ENCODE data around the gene FAM118B. TPM values are rescaled to one million over a fixed set of nuclear protein-coding genes. Genes with fewer than 3 reads are reported as not detected.

FAM118B gene
- total RNA-seq, 1 donor from 2014 or later, result 28.3 TPM

DNA sequence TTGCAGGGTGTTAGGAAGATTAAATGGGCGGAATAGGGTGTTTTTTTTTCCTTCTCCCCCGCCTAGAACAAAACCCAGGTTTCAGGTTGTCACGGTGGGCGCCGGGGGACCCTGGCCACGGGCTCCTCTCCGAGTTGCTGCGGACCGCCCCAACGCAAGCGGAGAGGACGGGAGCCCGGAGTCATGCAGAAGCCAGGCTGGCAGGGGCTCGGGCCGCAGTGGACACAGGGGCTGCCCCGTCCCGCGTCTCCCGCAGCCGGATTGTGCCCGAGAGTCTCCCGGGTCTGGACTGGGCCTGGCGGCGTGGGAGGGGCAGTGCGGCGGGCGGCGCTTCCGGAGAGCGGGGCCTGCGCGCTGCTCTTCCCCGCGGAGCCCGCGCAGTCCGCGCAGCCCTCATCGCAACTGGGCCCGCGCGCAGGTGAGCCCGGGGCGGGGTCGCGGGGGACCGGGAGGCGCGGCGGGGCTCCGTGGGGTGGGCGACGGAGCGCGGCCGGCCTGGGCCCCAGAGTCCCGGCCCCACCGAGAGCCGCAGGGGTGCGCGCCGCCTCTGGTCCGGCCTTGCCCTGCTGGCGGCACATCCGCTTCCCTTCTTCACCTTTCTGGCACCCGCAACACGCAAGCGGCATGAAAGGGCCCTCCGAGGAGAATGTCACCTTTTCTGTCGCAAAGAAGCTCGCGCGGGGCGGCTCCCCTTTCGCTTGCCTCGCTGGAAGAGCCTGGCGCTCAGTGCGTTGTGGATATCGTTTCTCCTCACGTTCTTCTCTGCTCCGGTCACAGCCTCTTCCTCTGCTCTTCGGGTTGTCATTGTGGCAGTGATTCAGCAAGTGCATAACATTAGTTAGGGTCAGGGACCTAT lies 71.4 kb downstream of the FAM118B start, which contains the start of gene TIRAP:
Gene TIRAP, plus strand, starts transcription at position 358 of the 856 bp plus-strand sequence. CDS start 7,802 bp downstream, outside the sequence.
- FAIRE-seq (no peak), DNase-seq (ENCODE audit: low read depth) (peak; percentile 29)
- Histone ChIP-seq H3K27me3 (ENCODE audit: insufficient read depth, low read length) (no peaks in the 10 kb centered on the region), H3K9me3 (ENCODE audit: insufficient read depth, low read depth, low read length) (no peaks in the 10 kb centered on the region), H4K20me1 (ENCODE audit: insufficient read depth, low read length) (peaks cover 8% of the 10 kb centered on the region), H2AFZ (ENCODE audit: low read depth, low read length) (peak within 1 kb of the TSS; percentile 83), H3K27ac (ENCODE audit: low read depth, low read length) (peak within 1 kb of the TSS; percentile 68), H3K36me3 (ENCODE audit: insufficient read depth, low read length) (no peaks in the 10 kb centered on the region), H3K4me2 (ENCODE audit: low read length) (peak within 1 kb of the TSS; percentile 88), H3K4me1 (ENCODE audit: insufficient read depth, low read length) (peaks cover 19% of the 10 kb centered on the region), H3K79me2 (ENCODE audit: insufficient read depth, low read length) (peaks cover 7% of the 10 kb centered on the region), H3K4me3 (ENCODE audit: insufficient read depth, low read depth, low read length) (peak within 1 kb of the TSS; percentile 74), H3K9ac (ENCODE audit: low read length) (peak within 1 kb of the TSS; percentile 83)
- no peaks in the 10 kb centered on the region for H3K27me3 Mint-ChIP-seq (ENCODE audit: low read depth, unreplicated experiment)
- TF ChIP-seq, protein P1, sequence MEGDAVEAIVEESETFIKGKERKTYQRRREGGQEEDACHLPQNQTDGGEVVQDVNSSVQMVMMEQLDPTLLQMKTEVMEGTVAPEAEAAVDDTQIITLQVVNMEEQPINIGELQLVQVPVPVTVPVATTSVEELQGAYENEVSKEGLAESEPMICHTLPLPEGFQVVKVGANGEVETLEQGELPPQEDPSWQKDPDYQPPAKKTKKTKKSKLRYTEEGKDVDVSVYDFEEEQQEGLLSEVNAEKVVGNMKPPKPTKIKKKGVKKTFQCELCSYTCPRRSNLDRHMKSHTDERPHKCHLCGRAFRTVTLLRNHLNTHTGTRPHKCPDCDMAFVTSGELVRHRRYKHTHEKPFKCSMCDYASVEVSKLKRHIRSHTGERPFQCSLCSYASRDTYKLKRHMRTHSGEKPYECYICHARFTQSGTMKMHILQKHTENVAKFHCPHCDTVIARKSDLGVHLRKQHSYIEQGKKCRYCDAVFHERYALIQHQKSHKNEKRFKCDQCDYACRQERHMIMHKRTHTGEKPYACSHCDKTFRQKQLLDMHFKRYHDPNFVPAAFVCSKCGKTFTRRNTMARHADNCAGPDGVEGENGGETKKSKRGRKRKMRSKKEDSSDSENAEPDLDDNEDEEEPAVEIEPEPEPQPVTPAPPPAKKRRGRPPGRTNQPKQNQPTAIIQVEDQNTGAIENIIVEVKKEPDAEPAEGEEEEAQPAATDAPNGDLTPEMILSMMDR (IDR thresholded peaks at IDR 0.05; ENCODE audit: insufficient read depth, low read depth, low read length), result no peak
- no peak for TF ChIP-seq EZH2 (IDR thresholded peaks at IDR 0.05; ENCODE audit: insufficient read depth, low read length)
- peaks cover under 1% of the 10 kb centered on the region for H3K36me3 Mint-ChIP-seq (ENCODE audit: low read depth, unreplicated experiment)
- peak within 1 kb of the TSS; percentile 96 for H3K27ac Mint-ChIP-seq (ENCODE audit: unreplicated experiment)
- H3K4me3 Mint-ChIP-seq (ENCODE audit: unreplicated experiment), result peak within 1 kb of the TSS; percentile 96
- peaks cover 2% of the 10 kb centered on the region for H3K9me3 Mint-ChIP-seq (ENCODE audit: unreplicated experiment)
- H3K4me1 Mint-ChIP-seq (ENCODE audit: low read depth, unreplicated experiment), result peaks cover 8% of the 10 kb centered on the region

DNA sequence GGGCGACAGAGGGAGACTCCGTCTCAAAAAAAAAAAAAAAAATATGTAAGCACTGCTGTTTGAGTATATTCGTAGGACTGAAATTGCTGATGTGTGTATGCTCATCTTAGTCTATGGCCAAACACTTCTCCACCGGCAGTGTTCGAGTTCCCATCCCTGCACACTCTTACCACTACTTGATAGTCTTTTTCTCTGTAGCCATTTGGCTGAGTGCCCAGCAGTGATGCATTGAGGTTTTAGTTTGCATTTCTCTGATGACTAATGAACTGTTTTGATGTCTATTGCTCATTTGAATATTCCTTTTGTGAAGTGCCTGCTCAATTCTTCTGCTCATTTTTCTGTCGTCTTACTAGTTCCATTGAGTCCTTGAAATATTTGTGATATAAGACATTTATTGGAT lies 73.2 kb downstream of the FAM118B start:
- peaks cover 8% of the 10 kb centered on the region for H3K4me1 Mint-ChIP-seq (ENCODE audit: low read depth, unreplicated experiment)
- H3K27me3 Mint-ChIP-seq (ENCODE audit: low read depth, unreplicated experiment), result no peaks in the 10 kb centered on the region
- TF ChIP-seq EZH2 (IDR thresholded peaks at IDR 0.05; ENCODE audit: insufficient read depth, low read length), result no peak
- TF ChIP-seq, protein P1 (IDR thresholded peaks at IDR 0.05; ENCODE audit: insufficient read depth, low read depth, low read length), result no peak
- H2AFZ ChIP-seq (ENCODE audit: low read depth, low read length), result no peak overlapping the region
- DNase-seq (ENCODE audit: low read depth) (peak; percentile 93), FAIRE-seq (peak; percentile 67)
- H3K4me1 ChIP-seq (ENCODE audit: insufficient read depth, low read length), result peaks cover 19% of the 10 kb centered on the region
- no peak overlapping the region for H3K27ac Mint-ChIP-seq (ENCODE audit: unreplicated experiment)
- H3K79me2 ChIP-seq (ENCODE audit: insufficient read depth, low read length), result peaks cover 7% of the 10 kb centered on the region
- peak overlapping the region; percentile 9 for H3K4me2 ChIP-seq (ENCODE audit: low read length)
- no peak overlapping the region for H3K27ac ChIP-seq (ENCODE audit: low read depth, low read length)
- H3K9me3 ChIP-seq (ENCODE audit: insufficient read depth, low read depth, low read length), result no peaks in the 10 kb centered on the region
- no peaks in the 10 kb centered on the region for H3K36me3 ChIP-seq (ENCODE audit: insufficient read depth, low read length)
- peaks cover 8% of the 10 kb centered on the region for H4K20me1 ChIP-seq (ENCODE audit: insufficient read depth, low read length)
- H3K4me3 ChIP-seq (ENCODE audit: insufficient read depth, low read depth, low read length), result no peak overlapping the region
- peaks cover 2% of the 10 kb centered on the region for H3K9me3 Mint-ChIP-seq (ENCODE audit: unreplicated experiment)
- H3K36me3 Mint-ChIP-seq (ENCODE audit: low read depth, unreplicated experiment), result peaks cover 4% of the 10 kb centered on the region
- no peak overlapping the region for H3K4me3 Mint-ChIP-seq (ENCODE audit: unreplicated experiment)
- no peaks in the 10 kb centered on the region for H3K27me3 ChIP-seq (ENCODE audit: insufficient read depth, low read length)
- no peak overlapping the region for H3K9ac ChIP-seq (ENCODE audit: low read length)

DNA sequence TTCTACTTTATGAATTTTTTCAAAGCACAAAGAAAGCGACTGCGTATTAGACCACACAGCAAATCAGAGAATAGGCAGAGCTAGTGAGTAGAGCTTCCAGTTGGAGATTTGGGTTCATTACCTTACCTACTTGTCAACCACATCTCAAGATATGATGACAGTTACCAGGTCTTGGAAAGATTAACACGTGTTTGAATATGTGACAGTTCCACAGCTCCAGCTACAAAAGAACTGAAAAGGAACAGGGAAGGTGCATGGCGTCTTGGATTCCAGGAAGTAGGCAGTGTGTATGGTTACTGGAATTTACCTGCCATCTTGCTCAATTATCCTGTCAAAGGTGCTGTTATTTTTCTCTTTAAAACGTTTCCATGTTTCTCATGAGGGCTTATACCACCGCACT lies 76.7 kb downstream of the FAM118B start:
- no peak overlapping the region for H3K9ac ChIP-seq (ENCODE audit: low read length)
- no peak overlapping the region for H3K27ac ChIP-seq (ENCODE audit: low read depth, low read length)
- no peak for FAIRE-seq
- peaks cover 10% of the 10 kb centered on the region for H3K36me3 Mint-ChIP-seq (ENCODE audit: low read depth, unreplicated experiment)
- no peak overlapping the region for H3K4me3 Mint-ChIP-seq (ENCODE audit: unreplicated experiment)
- peaks cover 11% of the 10 kb centered on the region for H3K4me1 ChIP-seq (ENCODE audit: insufficient read depth, low read length)
- H3K36me3 ChIP-seq (ENCODE audit: insufficient read depth, low read length), result peaks cover 10% of the 10 kb centered on the region
- H3K4me3 ChIP-seq (ENCODE audit: insufficient read depth, low read depth, low read length), result no peak overlapping the region
- H3K9me3 Mint-ChIP-seq (ENCODE audit: unreplicated experiment), result no peaks in the 10 kb centered on the region
- H3K4me1 Mint-ChIP-seq (ENCODE audit: low read depth, unreplicated experiment), result peaks cover 8% of the 10 kb centered on the region
- peaks cover 13% of the 10 kb centered on the region for H4K20me1 ChIP-seq (ENCODE audit: insufficient read depth, low read length)
- H3K4me2 ChIP-seq (ENCODE audit: low read length), result no peak overlapping the region
- TF ChIP-seq EZH2 (IDR thresholded peaks at IDR 0.05; ENCODE audit: insufficient read depth, low read length), result no peak
- TF ChIP-seq, protein P1 (IDR thresholded peaks at IDR 0.05; ENCODE audit: insufficient read depth, low read depth, low read length), result no peak
- H2AFZ ChIP-seq (ENCODE audit: low read depth, low read length), result no peak overlapping the region
- DNase-seq (ENCODE audit: low read depth), result no peak
- peaks cover 7% of the 10 kb centered on the region for H3K79me2 ChIP-seq (ENCODE audit: insufficient read depth, low read length)
- no peaks in the 10 kb centered on the region for H3K27me3 ChIP-seq (ENCODE audit: insufficient read depth, low read length)
- no peak overlapping the region for H3K27ac Mint-ChIP-seq (ENCODE audit: unreplicated experiment)
- H3K27me3 Mint-ChIP-seq (ENCODE audit: low read depth, unreplicated experiment), result no peaks in the 10 kb centered on the region
- no peaks in the 10 kb centered on the region for H3K9me3 ChIP-seq (ENCODE audit: insufficient read depth, low read depth, low read length)

Data from astrocyte (in vitro differentiated cells and primary cell).